HepG2 (cell line): ENCODE measurements around the gene SLC38A8. TPM values are rescaled to one million over a fixed set of nuclear protein-coding genes. Genes with fewer than 3 reads are reported as not detected.

Source experiments
- ATAC-seq: fragments of 200-7000 bp; cut with Tn5 transposase; 3 replicates; pipeline ENCODE4 v1.9.1; 2020; ENCODE audit warnings: mild to moderate bottlenecking, moderate library complexity
- BruUV-seq: library from RNA; stranded (reverse); fragments of 400-500 nt; replicated peaks from 2 replicates; lab custom pipeline; 2021; lab: Mats Ljungman, UMichigan
- CTCF ChIA-PET: fragments of 300-600 bp; formaldehyde crosslinking; extraction: SDS; loops from one replicate; lab custom pipeline; 2021; ENCODE audit warnings: low total read pairs, inconsistent platforms, low intra/inter-chr PET ratio; lab: Yijun Ruan, JAX
- POLR2A ChIA-PET: fragments of 350-600 bp; sonication (Branson Sonifier 250); formaldehyde crosslinking; loops from one replicate; lab custom pipeline; 2020; ENCODE audit warnings: antibody characterized with exemption, inconsistent platforms; lab: Yijun Ruan, JAX
- DNase-seq: peaks from one replicate; pipeline ENCODE4 v3.0.0-alpha.2; 2015; ENCODE audit warnings: low spot score
- FAIRE-seq: peaks from 3 replicates; lab custom pipeline; 2011; peaks lifted over from hg19 to GRCh38; lab: Jason Lieb, UNC
- H2AFZ ChIP-seq: one replicate; pipeline ENCODE4 v1.6.1; 2011; ENCODE audit warnings: low read length, inconsistent platforms
- H3K27ac ChIP-seq: fragments of 300-600 bp; 3 replicates; pipeline ENCODE4 v1.8.0; 2011; ENCODE audit warnings: mixed run types, mild to moderate bottlenecking, mixed read lengths, low read length, inconsistent platforms; ENCODE audit not compliant: insufficient read depth; ENCODE audit errors: extremely low read length
- H3K27me3 ChIP-seq, 2 experiments: fragments of 200-600 bp in 1 of 2; 2 replicates in 1 of 2; 3 replicates in 1 of 2; pipeline versions ENCODE4 v1.6.0 to v1.8.0; 2011; ENCODE audit warnings: low read length in 2 of 2, mild to moderate bottlenecking in 2 of 2, moderate library complexity in 2 of 2, inconsistent platforms in 1 of 2; ENCODE audit not compliant: insufficient read depth in 2 of 2, control insufficient read depth in 1 of 2
- H3K36me3 ChIP-seq, 2 experiments: fragments of 200-600 bp in 1 of 2; replicated peaks in 1 of 2; 2 replicates in 1 of 2; 3 replicates in 1 of 2; pipeline versions ENCODE4 v1.5.1 to v1.8.0; 2011; ENCODE audit warnings: low read length in 2 of 2, inconsistent platforms in 1 of 2; ENCODE audit not compliant: insufficient read depth in 2 of 2, control insufficient read depth in 1 of 2
- H3K4me1 ChIP-seq: 2 replicates; pipeline ENCODE4 v1.5.1; 2012; ENCODE audit warnings: low read length, inconsistent platforms; ENCODE audit not compliant: insufficient read depth
- H3K4me2 ChIP-seq: 2 replicates; pipeline ENCODE4 v1.6.0; 2011; ENCODE audit warnings: low read depth, low read length, inconsistent platforms
- H3K4me3 ChIP-seq, 3 experiments: fragments of 200-600 bp in 1 of 3; sonication (generic), shearing (Covaris generic) in 1 of 3; replicated peaks in 1 of 3; 2 replicates each; pipeline ENCODE4 v1.5.1; 2011 to 2016; ENCODE audit warnings: low read length in 3 of 3, inconsistent platforms in 2 of 3, low read depth in 2 of 3, mild to moderate bottlenecking in 2 of 3, control low read depth in 1 of 3, mixed read lengths in 1 of 3; ENCODE audit not compliant: insufficient read depth in 1 of 3
- H3K79me2 ChIP-seq: one replicate; pipeline ENCODE4 v1.6.1; 2011; ENCODE audit warnings: low read length, inconsistent platforms; ENCODE audit not compliant: insufficient read depth
- H3K9ac ChIP-seq: 2 replicates; pipeline ENCODE4 v1.6.0; 2011; ENCODE audit warnings: mild to moderate bottlenecking, low read depth, low read length, inconsistent platforms; ENCODE audit not compliant: insufficient read depth
- H3K9me3 ChIP-seq: 2 replicates; pipeline ENCODE4 v1.5.1; 2012; ENCODE audit warnings: mild to moderate bottlenecking, low read length
- H4K20me1 ChIP-seq: 2 replicates; pipeline ENCODE4 v1.6.0; 2011; ENCODE audit warnings: inconsistent platforms, mild to moderate bottlenecking, low read length, moderate library complexity; ENCODE audit not compliant: insufficient read depth
- ARHGAP35 ChIP-seq: sonication (generic); formaldehyde crosslinking; IDR thresholded peaks from 2 replicates; pipeline ENCODE4 v1.9.0; 2022; ENCODE audit warnings: mild to moderate bottlenecking, inconsistent platforms, moderate library complexity, missing genetic modification reagents, borderline replicate concordance
- EED ChIP-seq: sonication (generic); formaldehyde crosslinking; IDR thresholded peaks from 2 replicates; pipeline ENCODE4 v1.5.0; 2020; ENCODE audit warnings: mild to moderate bottlenecking, missing genetic modification reagents
- FOXA3 ChIP-seq: IDR thresholded peaks from 2 replicates; pipeline ENCODE4 v1.6.1; 2016; ENCODE audit warnings: missing genetic modification reagents, missing compliant biosample characterization
- ISX ChIP-seq: sonication (generic); formaldehyde crosslinking; conservative IDR thresholded peaks from 2 replicates; pipeline ENCODE4 v1.5.0; 2020; ENCODE audit warnings: missing genetic modification reagents
- KDM5B ChIP-seq: sonication (generic); formaldehyde crosslinking; IDR thresholded peaks from 2 replicates; pipeline ENCODE4 v1.4.0; 2020; ENCODE audit warnings: missing genetic modification reagents, mild to moderate bottlenecking, borderline replicate concordance
- MTF1 ChIP-seq: sonication (generic); formaldehyde crosslinking; IDR thresholded peaks from 2 replicates; pipeline ENCODE4 v1.5.0; 2020; ENCODE audit warnings: missing genetic modification reagents
- NR2F6 ChIP-seq, 2 experiments: IDR thresholded peaks; 2 replicates each; pipeline ENCODE4 v1.6.1; 2016; ENCODE audit warnings: antibody characterized with exemption in 1 of 2, mild to moderate bottlenecking in 1 of 2
- RELA ChIP-seq: sonication (generic); formaldehyde crosslinking; IDR thresholded peaks from 2 replicates; pipeline ENCODE4 v1.4.0; 2020; ENCODE audit warnings: missing genetic modification reagents
- REPIN1 ChIP-seq: sonication (generic); formaldehyde crosslinking; IDR thresholded peaks from 2 replicates; pipeline ENCODE4 v1.8.0; 2022; ENCODE audit warnings: missing genetic modification reagents, low read depth, mild to moderate bottlenecking, borderline replicate concordance
- SP140L ChIP-seq: sonication (generic); formaldehyde crosslinking; IDR thresholded peaks from 2 replicates; pipeline ENCODE4 v1.4.0; 2020; ENCODE audit warnings: missing genetic modification reagents, borderline replicate concordance
- TEAD3 ChIP-seq: optimal IDR thresholded peaks from 2 replicates; pipeline ENCODE3; 2016; ENCODE audit warnings: borderline replicate concordance
- ZNF251 ChIP-seq: sonication (generic); formaldehyde crosslinking; IDR thresholded peaks from 2 replicates; pipeline ENCODE4 v1.9.0; 2021; ENCODE audit warnings: mild to moderate bottlenecking, missing genetic modification reagents
- ZNF460 ChIP-seq: sonication (generic); formaldehyde crosslinking; IDR thresholded peaks from 2 replicates; pipeline ENCODE4 v1.5.1; 2020; ENCODE audit warnings: missing genetic modification reagents, mild to moderate bottlenecking, borderline replicate concordance
- ZNF552 ChIP-seq: sonication (generic); formaldehyde crosslinking; IDR thresholded peaks from 2 replicates; pipeline ENCODE4 v1.9.0; 2022; ENCODE audit warnings: missing genetic modification reagents, mild to moderate bottlenecking, borderline replicate concordance
- ZNF564 ChIP-seq: sonication (generic); formaldehyde crosslinking; IDR thresholded peaks from 2 replicates; pipeline ENCODE4 v1.8.1; 2023; ENCODE audit warnings: mild to moderate bottlenecking, missing genetic modification reagents
- ZNF703 ChIP-seq: sonication (generic); formaldehyde crosslinking; IDR thresholded peaks from 2 replicates; pipeline ENCODE4 v1.5.1; 2020; ENCODE audit warnings: missing genetic modification reagents, mild to moderate bottlenecking, moderate library complexity, borderline replicate concordance
- ZNF768 ChIP-seq: sonication (generic); formaldehyde crosslinking; IDR thresholded peaks from 2 replicates; pipeline ENCODE4 v1.4.0; 2020; ENCODE audit warnings: missing genetic modification reagents
- ZNF781 ChIP-seq: sonication (generic); formaldehyde crosslinking; IDR thresholded peaks from 2 replicates; pipeline ENCODE4 v1.5.1; 2020; ENCODE audit warnings: borderline replicate concordance, mild to moderate bottlenecking, missing genetic modification reagents; ENCODE audit errors: not compliant biosample characterization
- WGBS: methylation state at CpG from one replicate; pipeline ENCODE4 v1.1.6; 2017; ENCODE audit warnings: low lambda C conversion rate; 5-methylcytosine and 5-hydroxymethylcytosine counted together
- in situ Hi-C: cut with HindIII; loops from 2 replicates; pipeline ENCODE4 v1.10.0; 2017; ENCODE audit warnings: low pct_unique_long_range_greater_than_20kb; ENCODE audit not compliant: extremely low pct_ligation_motif_present
- intact Hi-C: fragments of 100-400 bp; cut with micrococcal nuclease; formaldehyde crosslinking; loops from one replicate; pipeline ENCODE4 v1.10.0; 2022; ENCODE audit not compliant: unreplicated experiment
- polyA plus RNA-seq, 8 experiments: library from polyadenylated mRNA; depleted of rRNA in 3 of 8; stranded (reverse) in 7 of 8; unstranded in 1 of 8; fragments of >200 nt; fragmentation: Illumina TruSeq in 4 of 8; extraction: Trizol in 4 of 8; gene quantifications; 2 replicates each; pipeline versions ENCODE4 v1.2.1 to v1.2.3, GENCODE V29; 2011 to 2016; ENCODE audit warnings: low read depth in 4 of 8, missing spikeins in 1 of 8, mixed read lengths in 1 of 8; ENCODE audit not compliant: insufficient read depth in 1 of 8
- total RNA-seq, 5 experiments: library from RNA; depleted of rRNA; stranded (reverse); fragments of >200 nt; fragmentation: Illumina TruSeq; extraction: Trizol; gene quantifications; 2 replicates each; pipeline ENCODE4 v1.2.3, GENCODE V29; 2016; ENCODE audit warnings: low read depth in 1 of 5
- TF ChIP-seq, protein P1 (sequence below): sonication (generic); formaldehyde crosslinking; IDR thresholded peaks from 2 replicates; pipeline ENCODE4 v1.5.0; 2020; ENCODE audit warnings: mild to moderate bottlenecking, missing genetic modification reagents

Gene SLC38A8
- total and polyA plus RNA-seq, 2 of the 13 experiments (the other 11 are each of a cell fraction or from before 2014, with no cell fraction given) = 0.24 to 0.37 TPM

DNA sequence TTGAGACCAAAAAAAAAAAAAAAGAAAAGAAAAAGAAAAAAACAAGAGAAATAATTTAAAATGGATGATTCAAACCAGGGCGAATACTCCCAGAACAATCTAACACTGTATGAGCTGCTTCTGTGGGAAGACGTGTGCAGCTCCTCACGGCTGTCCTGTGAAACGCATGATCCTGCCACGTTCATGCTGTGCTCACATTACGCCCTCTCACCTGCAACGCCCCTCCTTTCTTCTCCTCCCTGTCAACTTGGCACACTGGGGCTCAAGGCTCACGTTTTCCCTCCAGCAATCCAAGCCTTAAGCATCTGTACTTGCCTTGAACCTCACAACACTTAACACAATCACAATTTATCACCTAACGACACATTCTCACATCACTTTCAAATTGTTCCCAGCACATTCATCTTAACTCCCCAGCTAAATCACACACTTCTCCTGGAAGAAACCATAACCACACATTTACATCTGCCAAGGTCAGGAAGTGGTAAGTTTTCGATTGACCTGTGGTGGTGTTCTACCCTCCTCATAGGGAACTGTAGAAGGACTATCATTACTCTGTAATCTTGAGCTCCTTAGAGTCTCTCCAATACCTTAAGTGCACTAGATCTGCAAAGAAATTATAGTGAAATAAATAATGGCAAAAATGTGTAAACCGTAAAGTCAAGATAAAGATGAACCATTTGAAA lies 45.0 kb upstream of the SLC38A8 start:
- Histone ChIP-seq H3K27ac (no peak overlapping the region), H3K36me3 (peaks cover 35 to 85% of the 10 kb centered on the region in 2 experiments), H3K4me2 (no peak overlapping the region), H2AFZ (no peak overlapping the region), H4K20me1 (peaks cover 4% of the 10 kb centered on the region; the same call in 1 of the 2 replicates), H3K9me3 (no peaks in the 10 kb centered on the region), H3K4me3 (no peak overlapping the region), H3K27me3 (no peaks in the 10 kb centered on the region), H3K9ac (no peak overlapping the region), H3K79me2 (no peaks in the 10 kb centered on the region), H3K4me1 (no peaks in the 10 kb centered on the region)
- TF ChIP-seq REPIN1 (CRISPR knock-in tag) (no peak), NR2F6 (IDR thresholded peaks at IDR 0.05) (no peak), NR2F6 (CRISPR knock-in tag; IDR thresholded peaks at IDR 0.05) (no peak), ZNF703 (no peak), ZNF781 (CRISPR knock-in tag) (no peak), ZNF768 (CRISPR knock-in tag) (no peak), MTF1 (CRISPR knock-in tag) (no peak), ZNF564 (CRISPR knock-in tag) (no peak), ZNF460 (CRISPR knock-in tag) (no peak), EED (CRISPR knock-in tag) (no peak), ZNF552 (CRISPR knock-in tag) (no peak), ARHGAP35 (CRISPR knock-in tag) (no peak), ZNF251 (no peak), TEAD3 (no peak), ISX (no peak), KDM5B (CRISPR knock-in tag) (no peak), FOXA3 (CRISPR knock-in tag) (no peak), RELA (CRISPR knock-in tag) (no peak), SP140L (no peak)
- TF ChIP-seq, protein P1, sequence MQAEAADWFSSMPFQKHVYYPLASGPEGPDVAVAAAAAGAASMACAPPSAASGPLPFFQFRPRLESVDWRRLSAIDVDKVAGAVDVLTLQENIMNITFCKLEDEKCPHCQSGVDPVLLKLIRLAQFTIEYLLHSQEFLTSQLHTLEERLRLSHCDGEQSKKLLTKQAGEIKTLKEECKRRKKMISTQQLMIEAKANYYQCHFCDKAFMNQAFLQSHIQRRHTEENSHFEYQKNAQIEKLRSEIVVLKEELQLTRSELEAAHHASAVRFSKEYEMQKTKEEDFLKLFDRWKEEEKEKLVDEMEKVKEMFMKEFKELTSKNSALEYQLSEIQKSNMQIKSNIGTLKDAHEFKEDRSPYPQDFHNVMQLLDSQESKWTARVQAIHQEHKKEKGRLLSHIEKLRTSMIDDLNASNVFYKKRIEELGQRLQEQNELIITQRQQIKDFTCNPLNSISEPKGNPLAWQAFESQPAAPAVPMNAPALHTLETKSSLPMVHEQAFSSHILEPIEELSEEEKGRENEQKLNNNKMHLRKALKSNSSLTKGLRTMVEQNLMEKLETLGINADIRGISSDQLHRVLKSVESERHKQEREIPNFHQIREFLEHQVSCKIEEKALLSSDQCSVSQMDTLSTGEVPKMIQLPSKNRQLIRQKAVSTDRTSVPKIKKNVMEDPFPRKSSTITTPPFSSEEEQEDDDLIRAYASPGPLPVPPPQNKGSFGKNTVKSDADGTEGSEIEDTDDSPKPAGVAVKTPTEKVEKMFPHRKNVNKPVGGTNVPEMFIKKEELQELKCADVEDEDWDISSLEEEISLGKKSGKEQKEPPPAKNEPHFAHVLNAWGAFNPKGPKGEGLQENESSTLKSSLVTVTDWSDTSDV (CRISPR knock-in tag) = no peak
- ATAC-seq (no peak), FAIRE-seq (no peak), DNase-seq (no peak)
- POLR2A ChIA-PET = no interaction called here
- BruUV-seq = no TSS peak
- CTCF ChIA-PET = no interaction called here
- in situ Hi-C loops (loop anchor here (5.0 kb wide), 1 partner anchor 90 kb away; no protein-coding TSS in a partner anchor), intact Hi-C loops (no loop called here)
- WGBS = 93% methylated on average over 11 of the region's 11 CpGs
